ENCODE results near the gene LCA5L.

The LCA5L gene

GRCh38 chr21:39445321-39446269, at the start of gene LCA5L:
Gene LCA5L (minus strand): TSS chr21:39445778. CDS start chr21:39428493, 17,285 bp downstream.
- peak; percentile 83 for DNase-seq

- DNase-seq: no peak
Observed at GRCh38 chr21:39489380-39489924, 43.9 kb upstream of the LCA5L start.

DNA sequence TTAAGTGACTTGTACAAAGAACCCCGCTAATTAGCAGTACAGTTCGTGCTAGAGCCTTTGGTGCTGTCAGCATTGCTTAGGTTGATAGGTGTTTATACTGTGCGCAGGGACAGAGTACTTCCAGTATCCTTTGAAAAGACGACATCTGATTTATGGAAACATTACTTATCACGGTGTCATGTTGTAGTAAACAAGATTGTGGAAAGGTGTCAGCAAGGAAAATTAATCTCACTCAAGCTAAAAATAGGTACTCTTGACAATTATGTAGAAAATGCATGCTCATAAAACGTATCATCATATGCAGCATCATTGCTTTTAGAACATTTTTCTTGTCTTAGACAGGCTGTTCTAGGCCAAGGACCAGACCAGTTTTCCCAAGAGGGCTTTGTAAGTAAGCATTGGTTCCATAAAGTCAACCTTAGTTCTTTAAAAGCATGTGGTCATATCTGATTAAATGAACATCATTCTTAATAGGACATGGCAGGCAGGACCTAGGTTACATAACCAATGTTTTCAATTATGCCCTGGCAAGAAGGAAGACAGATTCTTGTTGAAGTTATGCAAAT, 39.2 kb upstream of the LCA5L start:
- DNase-seq: no peak

- no peak for DNase-seq
Observed at GRCh38 chr21:39483917-39484316, 38.3 kb upstream of the LCA5L start.

GRCh38 chr21:39481886-39482285, 36.3 kb upstream of the LCA5L start:
- no peak for DNase-seq

DNA sequence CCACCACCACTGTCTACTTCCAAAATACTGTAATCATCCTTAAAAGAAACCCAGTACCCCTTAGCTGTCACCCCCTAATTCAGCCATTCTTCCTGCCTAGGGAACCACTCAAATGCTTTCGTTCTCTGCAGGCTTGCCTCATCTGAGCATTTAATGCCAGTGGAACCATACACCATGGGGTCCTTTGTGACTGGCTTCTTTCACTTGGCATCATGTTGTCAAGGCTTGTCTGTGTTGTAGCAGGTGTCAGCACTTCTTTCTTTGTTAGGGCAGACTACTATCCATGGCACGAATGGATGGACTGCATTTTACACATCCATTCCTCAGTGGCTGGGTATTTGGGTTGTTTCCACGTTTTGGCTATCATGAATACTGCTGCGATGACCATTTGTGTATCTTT, 34.7 kb upstream of the LCA5L start:
- no peak for DNase-seq

DNA sequence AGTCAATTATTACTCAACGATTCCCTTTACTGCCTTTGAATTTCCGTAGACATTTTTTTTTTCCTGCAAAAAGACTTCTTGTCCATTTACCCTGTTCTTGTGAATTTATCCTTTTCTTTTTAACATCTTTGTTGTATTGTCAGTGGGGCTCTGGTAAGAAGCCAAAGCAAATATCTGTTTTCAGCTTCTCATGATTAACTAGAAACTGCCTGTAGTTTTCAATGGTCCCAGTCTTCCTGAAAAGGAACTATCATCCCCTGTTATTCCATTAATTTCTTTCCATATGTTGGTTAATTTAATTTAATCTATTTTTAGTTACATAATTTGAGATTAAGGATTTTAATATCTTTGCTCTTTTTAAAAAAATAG, 34.2 kb upstream of the LCA5L start:
- no peak for DNase-seq

- no peak for DNase-seq
Observed at GRCh38 chr21:39479164-39479813, 33.7 kb upstream of the LCA5L start.

DNA sequence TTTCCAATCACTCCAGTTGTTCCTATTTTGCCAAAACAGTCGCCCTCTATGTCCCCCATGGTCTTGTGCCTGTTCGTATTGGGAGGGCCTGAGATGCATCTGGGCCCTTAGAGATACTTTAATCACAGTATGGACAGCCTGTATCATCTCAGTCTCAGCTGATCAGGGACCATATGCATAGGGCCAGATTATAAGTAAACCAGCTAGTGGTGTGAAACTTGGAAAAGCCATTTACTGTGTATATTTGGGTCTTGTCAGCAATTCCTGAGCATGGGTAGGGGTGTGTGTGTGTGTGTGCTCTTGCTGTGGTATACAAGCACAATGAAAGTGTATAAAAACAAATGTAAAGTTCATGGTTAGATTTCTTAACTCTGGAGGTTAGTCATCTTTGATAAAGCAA, 29.0 kb upstream of the LCA5L start:
- no peak for DNase-seq

DNA sequence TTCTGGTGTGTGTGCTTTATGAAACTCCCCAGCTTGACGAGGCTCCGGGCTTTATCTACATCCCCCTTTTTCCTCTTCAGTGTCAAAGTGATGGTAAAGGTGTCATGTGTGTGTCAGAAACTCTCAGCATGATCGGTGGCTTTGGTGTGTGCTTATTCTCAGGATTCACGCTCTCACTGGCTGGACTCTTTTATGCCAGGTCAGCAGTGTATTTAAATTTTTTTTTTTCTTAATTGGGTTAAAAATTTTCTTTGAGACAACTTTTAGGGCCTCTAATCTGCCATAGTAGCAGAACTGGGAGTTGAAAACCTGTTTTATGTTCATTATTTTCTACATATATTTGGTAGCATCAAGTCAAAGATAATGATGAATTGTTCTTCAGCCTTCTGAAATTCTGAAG, 27.2 kb upstream of the LCA5L start:
- DNase-seq: no peak

DNA sequence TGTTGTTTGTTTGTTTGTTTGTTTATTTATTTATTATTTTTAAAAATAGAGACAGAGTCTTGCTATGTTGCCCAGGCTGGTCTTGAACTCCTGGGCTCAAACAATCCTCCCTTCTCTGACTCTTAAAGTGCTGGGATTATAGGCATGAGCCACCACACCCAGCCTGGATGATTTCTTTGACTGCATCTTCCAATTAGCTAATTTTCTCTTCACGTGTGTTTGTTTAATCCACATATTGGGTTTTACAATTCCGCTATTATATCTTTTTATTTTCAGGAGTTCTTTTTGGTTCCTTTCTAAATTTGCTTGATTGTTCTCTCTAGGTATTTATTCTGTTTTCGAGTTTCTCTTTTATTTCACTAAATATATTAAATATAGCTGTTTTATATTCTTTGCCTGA, 26.0 kb upstream of the LCA5L start:
- DNase-seq: no peak

GRCh38 chr21:39468559-39468958, 23.0 kb upstream of the LCA5L start:
- DNase-seq: no peak

- DNase-seq: no peak
Observed at GRCh38 chr21:39467746-39468145, 22.2 kb upstream of the LCA5L start.

GRCh38 chr21:39466584-39466983, 21.0 kb upstream of the LCA5L start:
- DNase-seq: no peak

DNA sequence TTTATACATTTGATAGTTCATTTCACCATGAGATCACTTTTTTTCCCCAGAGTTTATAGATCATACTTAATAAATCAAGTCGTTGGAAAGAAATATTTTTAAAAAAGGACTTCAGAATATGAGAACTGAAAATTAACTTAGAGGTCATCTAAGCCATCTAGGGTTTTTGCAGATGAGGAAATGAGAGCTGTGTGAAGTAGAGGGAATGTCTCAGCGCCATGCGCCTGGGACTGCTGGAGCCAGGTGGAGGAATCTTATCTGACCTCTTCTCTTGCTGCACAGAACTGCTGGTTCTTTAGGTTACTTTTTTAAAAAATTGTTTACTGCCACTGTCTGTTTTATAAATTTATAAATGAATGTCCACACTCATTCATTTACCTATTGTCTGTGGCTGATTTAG, 17.7 kb upstream of the LCA5L start:
- DNase-seq: no peak

- no peak for DNase-seq
Observed at GRCh38 chr21:39461419-39461818, 15.8 kb upstream of the LCA5L start.

- DNase-seq: no peak
Observed at GRCh38 chr21:39456665-39457064, 11.1 kb upstream of the LCA5L start.

DNA sequence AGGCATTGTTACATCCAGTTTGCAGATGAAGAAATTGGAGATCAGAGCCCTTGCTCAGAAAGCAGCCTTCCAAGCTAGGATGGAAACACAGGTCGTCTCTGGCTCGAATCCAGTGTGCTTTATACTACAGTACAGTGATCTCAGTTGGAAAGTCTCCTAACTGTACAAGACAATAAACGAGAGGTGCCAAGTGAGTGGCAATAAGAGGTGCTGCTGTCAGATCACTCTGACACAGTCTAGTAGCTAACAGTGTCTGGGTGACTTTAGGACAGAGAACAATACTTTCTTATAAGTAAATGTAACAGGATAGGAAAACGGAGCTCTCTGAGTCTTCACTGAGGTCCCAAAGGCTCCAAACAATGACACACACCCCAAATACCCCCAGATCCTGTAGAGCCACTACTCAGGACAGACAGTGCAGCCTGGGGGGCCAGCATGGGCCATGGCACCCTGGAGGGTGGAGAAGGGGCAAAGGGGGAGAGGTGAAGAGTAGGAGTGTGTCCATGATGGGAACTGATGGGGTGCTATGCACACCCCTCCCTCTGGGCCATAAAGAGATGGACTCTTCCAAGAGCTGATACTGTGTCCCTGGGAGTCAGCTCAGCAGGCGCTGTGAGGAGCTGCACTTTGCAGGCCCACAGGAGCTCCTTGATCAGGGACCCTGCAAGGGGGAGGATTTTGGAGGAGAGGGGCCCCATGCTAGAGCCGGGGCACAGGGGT, 9.5 kb upstream of the LCA5L start:
- no peak for DNase-seq

DNA sequence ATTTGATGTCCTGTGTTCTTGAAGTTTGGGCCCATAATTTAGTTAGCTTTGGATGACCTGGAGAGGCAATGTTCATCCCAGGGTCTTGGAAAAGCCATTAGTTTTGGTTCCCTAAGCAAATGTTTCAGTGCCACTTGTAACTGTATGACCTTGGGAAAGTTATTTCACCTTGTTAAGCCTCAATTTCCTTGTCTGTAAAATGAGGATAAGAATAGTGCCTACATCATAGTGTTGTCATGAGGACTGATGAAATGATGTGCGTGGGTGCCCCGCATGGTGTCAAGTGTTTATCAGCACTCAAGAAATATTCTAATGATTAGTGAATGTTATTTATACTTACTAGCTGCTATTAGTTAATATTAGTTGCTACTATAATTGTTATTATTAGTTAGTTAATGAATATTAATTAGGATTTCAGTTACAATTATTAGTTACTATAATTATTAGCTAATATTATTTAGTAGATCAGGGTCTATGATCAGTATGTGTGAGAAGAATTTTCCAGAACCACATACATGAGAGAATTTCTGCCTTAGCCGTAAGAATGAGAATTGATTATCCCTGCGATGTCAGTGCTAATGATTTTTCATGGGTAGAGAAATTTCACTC, 8.1 kb upstream of the LCA5L start:
- no peak for DNase-seq

- no peak for DNase-seq
Observed at GRCh38 chr21:39452970-39453342, 7.4 kb upstream of the LCA5L start.

GRCh38 chr21:39452207-39452969, 6.8 kb upstream of the LCA5L start:
- no peak for DNase-seq

All from activated effector memory CD4-positive, alpha-beta T cell treated with Interleukin-2 at 50 U/mL for 16 hours (primary cell).